HG03460 (cell line): ENCODE measurements around the gene SEMA3F.

Experiments
- ATAC-seq: cut with Tn5 transposase; IDR thresholded peaks from one replicate; pipeline ENCODE4 v1.9.1; 2021; ENCODE audit not compliant: unreplicated experiment

The SEMA3F gene

DNA sequence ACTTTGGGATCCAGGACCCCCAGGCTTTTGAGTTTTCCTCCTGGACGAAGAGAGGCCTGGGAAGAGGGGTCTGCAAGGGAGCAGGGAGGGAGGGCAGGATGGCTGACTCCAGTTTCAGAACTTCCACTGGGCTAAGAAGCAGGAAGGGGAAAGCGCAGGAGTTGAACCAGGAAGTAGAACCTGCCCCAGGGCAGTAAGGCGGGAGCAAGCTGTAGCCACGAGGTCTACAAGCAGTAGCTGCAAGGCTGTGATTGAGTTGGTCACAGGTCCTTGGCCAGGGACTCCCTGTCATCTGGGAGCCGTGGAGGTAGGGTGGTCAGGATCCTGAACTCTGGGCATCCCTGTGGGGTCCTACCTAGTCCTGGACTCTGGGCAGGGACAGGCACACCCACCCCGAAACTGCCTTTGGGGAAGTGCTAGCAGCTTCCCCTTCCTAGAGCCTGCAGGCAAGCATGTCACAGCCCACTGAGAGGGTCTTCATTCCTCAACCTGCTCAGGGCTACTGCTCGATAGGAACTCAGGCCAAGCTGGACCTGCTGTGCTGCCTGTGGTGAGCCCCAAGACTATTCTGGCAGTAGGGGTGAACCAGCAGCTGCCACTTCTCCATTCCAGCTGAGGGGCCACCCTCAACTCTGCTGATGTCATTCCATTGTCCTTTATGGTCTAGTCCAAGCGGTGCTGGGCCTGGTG is 75.1 kb downstream of the SEMA3F start:
- no peak for ATAC-seq

DNA sequence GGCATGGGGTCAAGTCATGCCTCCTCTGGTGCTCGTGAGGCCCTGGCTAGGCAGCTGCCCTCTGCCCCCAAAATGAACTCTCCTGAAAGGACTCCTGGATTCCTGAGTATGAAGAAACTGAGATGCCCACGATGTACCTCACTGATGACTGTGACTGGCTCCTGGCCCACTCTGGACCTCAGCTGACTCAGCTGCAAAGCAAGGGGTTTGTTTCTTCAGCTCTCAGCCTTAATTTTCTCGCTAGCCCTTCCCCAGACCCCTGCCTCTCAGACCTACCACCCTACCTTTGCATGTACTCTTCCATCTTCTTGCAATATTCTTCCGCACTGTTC is 75.6 kb downstream of the SEMA3F start:
- no peak for ATAC-seq

DNA sequence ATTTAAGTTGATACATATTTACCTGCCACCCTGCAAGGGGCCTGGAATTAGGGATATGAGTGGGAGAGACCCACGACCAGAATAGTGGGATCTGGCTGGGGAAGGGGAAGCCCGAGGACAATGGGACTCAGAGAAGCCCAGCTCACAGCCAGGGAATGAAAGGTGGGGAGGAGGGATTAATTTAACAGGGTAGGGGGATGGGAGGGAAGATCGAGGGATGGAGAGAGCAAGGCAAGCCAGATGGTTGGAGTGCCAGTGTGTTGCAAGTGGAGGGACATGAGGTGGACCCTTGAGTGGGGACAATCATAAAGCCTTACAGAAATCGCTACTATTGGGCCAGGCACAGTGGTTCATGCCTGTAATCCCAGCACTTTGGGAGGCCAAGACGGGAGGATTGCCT is 76.5 kb downstream of the SEMA3F start:
- ATAC-seq, result no peak

DNA sequence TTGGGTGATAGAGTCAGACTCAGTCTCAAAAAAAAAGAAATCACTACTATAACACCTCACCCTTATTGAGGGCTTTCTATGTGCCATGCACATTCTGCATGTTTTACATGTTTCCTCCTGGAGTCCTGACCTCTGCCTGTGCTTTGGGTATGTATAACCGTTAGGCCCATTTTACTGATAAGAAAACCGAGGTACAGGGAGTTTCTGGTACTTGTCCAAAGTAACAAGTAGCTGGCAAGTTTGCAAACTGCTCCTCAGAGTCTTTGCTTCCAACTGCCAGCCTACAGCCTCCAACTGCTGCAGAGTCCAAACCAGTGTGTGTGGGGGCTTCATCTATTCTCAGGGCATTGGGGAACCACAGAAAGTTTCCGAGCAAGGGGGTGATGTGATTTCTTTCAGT is 77.2 kb downstream of the SEMA3F start:
- no peak for ATAC-seq

DNA sequence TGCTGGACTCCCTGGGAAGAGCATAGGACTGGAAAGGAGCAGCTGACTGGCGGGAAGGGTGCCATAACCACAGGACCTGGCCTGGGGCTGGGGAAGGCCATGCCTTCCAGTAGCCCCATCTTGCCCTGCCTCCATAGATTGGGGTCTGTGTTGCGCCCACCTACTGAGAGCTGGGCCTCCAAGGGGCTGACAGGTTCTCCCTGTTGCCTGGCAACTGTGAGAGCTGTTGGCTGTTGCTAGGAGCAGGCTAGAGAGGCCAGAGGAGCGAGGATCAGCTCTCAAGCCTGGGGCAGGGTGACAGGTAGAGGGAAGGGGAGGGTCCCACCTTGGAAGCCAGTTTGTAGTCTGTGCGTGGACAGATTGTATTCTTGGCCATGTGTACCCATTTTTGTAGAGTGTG is 78.1 kb downstream of the SEMA3F start:
- no peak for ATAC-seq

DNA sequence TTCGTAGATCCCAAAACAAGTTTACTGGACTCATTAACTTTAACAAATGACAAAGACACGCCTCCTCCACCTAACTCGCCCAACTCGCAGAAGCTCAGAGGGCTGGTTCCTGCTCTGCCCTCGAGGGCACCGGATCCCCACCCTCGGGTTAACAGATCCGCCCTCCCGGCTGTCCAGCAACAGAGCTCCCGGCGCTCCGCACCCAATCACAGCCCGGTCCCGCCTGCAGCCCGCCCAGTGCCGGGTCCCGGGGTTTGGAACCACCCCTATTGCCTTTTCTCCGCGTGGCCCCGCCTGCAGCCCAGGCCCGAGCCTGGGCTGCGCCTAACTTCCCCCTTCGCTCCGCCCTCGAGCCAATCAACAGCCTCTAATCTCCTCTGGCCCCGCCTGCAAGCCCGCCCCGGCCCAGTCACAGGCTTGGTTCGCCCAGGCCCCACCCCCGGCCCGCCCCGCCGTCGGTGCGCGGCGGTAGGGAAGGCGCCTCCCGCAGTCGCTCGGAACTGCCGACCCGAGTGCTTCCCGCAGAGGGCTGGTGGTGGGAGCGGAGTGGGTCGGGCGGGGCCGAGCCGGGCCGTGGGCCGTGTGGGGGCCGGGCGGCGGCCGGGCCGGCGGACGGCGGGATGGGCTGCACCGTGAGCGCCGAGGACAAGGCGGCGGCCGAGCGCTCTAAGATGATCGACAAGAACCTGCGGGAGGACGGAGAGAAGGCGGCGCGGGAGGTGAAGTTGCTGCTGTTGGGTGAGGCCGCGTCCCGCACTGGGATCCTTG is 80.8 kb downstream of the SEMA3F start, which contains the start of gene GNAI2:
Gene GNAI2 (plus strand): TSS at position 489 of the 768 bp plus-strand sequence. CDS start 132 bp downstream, at position 621.
- ATAC-seq, result peak; percentile 91

DNA sequence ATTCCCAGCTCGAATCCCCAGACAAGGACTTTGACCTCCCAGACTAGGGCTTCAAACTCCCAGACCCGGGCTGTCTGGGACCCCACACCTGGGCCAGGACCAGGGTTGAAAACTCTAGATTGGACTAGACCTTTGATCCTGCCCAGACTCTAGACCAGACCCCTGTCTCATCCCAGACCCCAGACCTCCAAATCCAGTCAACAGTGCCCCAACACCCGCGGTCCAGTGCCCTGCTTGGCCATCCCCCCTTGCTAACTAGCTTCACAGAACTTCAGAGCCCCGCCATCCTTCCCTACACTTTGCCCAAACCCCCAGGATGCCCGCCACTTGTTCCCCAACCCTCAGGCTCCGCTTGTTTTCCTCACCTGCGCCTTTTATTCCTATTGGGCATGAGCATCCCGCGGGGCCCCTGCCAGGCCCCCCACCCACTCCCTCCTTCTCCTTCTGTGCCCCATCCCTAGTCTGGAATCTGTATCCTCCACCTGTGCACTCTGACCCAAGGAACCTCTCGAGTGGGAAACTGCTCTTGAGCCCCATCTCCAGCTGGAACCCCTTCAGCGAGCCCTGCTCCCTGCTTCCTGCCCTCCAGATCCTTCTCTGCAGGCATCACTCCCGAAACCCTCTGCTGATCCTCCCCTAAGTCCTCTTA is 81.5 kb downstream of the SEMA3F start:
- ATAC-seq, result no peak

DNA sequence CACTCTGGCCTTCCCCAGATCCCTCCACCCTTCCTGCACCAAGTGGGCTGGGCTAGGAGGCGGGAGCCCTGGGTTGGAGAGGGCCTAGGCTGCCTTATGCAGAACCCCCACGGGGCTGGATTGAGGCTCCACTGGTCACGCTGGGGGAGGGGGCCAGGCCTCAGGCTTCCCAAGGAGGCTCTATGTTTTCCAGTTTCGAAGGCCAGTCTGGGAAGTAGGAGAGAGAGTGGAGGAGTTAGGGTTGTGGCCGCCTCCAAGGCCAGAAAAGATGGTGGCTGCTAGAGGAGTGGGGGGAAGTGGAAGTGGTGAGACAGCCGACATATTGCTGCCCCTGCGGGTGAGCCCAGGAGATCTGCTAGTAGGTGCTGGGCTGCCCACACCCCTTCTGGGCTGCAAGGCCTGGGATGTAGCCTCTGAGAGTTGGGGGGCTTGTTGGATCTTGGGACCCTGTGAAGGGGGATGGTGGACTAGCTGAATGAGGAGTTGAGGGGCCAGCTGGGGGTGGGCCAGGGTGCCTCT is 82.1 kb downstream of the SEMA3F start:
- no peak for ATAC-seq

DNA sequence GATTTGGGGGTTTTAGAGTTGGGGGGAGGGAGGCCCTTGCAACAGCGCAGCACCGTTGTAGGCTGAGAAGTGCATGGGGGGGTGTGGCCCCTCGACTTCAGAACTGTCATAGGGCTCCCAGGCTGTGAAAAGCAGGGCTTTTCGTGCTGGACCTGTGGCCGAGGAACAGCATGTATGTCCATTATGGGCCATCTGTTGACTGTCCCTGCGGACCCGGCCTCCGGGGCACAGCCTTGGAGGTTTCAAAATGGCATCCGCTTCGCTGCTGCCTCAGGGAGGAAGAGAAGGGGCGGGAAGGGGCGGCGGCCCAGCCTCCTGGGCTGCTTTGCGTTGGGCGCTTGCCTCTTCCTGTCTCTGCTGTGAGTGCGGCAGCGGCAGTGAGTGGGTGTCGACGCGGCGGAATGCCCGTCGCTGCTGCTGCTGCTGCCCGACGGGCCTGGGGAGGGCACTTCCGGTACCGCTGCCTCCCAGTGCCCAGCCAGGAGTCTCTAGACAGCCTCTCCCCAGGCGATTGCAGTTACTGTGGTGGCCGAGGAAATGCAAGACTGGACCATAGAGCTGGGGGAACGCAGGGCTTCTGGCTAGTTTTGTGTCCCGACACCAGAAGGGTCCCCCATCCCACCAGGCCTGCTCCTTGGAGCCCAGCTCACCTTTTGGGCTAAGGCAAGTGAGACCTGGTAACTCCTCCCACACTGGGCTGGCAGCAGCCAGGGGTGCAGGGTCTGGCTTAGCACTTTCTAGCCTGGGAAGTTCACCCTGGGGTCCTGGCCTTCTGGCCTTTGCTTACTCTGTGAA is 82.8 kb downstream of the SEMA3F start:
- ATAC-seq, result no peak

DNA sequence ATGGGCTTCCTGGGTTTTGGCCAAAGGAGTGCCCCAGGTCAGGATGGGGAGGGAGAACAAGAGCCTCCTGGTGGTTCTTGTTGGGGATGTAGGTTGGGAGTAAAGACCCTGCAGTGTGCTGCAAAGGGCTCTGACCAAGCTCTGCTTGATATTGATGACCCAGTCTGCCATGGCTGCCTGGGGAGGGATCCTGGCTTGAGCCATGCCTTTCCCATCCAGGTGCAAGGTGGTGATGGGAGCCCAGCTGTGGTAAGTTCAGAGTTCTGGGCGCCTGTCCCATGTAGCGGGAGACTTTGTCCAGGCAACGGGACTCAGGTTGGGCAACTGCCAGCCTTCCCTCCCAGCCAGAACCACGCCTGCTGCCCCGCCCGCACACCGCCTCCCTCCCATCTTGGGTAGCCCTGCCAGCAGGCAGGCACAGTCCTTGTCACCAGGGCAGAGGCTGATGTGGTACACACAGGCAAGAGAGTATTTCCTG is 83.5 kb downstream of the SEMA3F start:
- ATAC-seq, result no peak
